Measurements from ENCODE around the gene TBL1X.
"Not testable (repeated sequence)": the region's sequence is repeated elsewhere in the genome, so short reads cannot be mapped to it uniquely, and the experiment has no call there.

TBL1X gene

GRCh38 chrX:9461087-9461486, 3.8 kb upstream of the TBL1X start:
- no peak for DNase-seq

- no peak for DNase-seq
These were observed 2.4 kb upstream of the TBL1X start for GRCh38 chrX:9462456-9462855.

GRCh38 chrX:9465380-9466123, 694 bp downstream of the TBL1X start:
- no peak for DNase-seq

- DNase-seq: peak; percentile 23
These were observed 1.3 kb downstream of the TBL1X start for GRCh38 chrX:9466124-9466495.

- no peak for DNase-seq
These were observed 1.9 kb downstream of the TBL1X start for GRCh38 chrX:9466736-9467135.

GRCh38 chrX:9467146-9467545, 2.3 kb downstream of the TBL1X start:
- no peak for DNase-seq

GRCh38 chrX:9467751-9468150, 2.9 kb downstream of the TBL1X start:
- no peak for DNase-seq

- DNase-seq: no peak
These were observed 6.7 kb downstream of the TBL1X start for GRCh38 chrX:9471571-9471985.

- DNase-seq: no peak
These were observed 8.8 kb downstream of the TBL1X start for GRCh38 chrX:9473708-9474107.

- not testable (repeated sequence) for DNase-seq
These were observed 10.6 kb downstream of the TBL1X start for GRCh38 chrX:9475417-9475816.

GRCh38 chrX:9475984-9476383, 11.1 kb downstream of the TBL1X start:
- no peak for DNase-seq

- peak; percentile 43 for DNase-seq
These were observed 12.1 kb downstream of the TBL1X start for GRCh38 chrX:9476810-9477575.

GRCh38 chrX:9482408-9482807, 17.6 kb downstream of the TBL1X start:
- no peak for DNase-seq

GRCh38 chrX:9482837-9483236, 18.0 kb downstream of the TBL1X start:
- DNase-seq: no peak

- no peak for DNase-seq
These were observed 18.5 kb downstream of the TBL1X start for GRCh38 chrX:9483376-9483775.

GRCh38 chrX:9486786-9487387, 22.0 kb downstream of the TBL1X start:
- no peak for DNase-seq

- no peak for DNase-seq
These were observed 23.7 kb downstream of the TBL1X start for GRCh38 chrX:9488586-9488985.

GRCh38 chrX:9489234-9489633, 24.4 kb downstream of the TBL1X start:
- no peak for DNase-seq

- no peak for DNase-seq
These were observed 28.0 kb downstream of the TBL1X start for GRCh38 chrX:9492901-9493300.

- no peak for DNase-seq
These were observed 29.1 kb downstream of the TBL1X start for GRCh38 chrX:9493936-9494335.

- no peak for DNase-seq
These were observed 29.9 kb downstream of the TBL1X start for GRCh38 chrX:9494771-9495170.

- no peak for DNase-seq
These were observed 30.6 kb downstream of the TBL1X start for GRCh38 chrX:9495496-9495895.

GRCh38 chrX:9498236-9498635, 33.4 kb downstream of the TBL1X start:
- no peak for DNase-seq

- DNase-seq: no peak
These were observed 35.7 kb downstream of the TBL1X start for GRCh38 chrX:9500584-9500983.
